IPS DF 6.9 (cell line): ENCODE data around the gene C1QTNF9.

Experiments
- DNase-seq: peaks from one replicate; pipeline ENCODE4 v3.0.0-alpha.2; 2013; ENCODE audit warnings: low read depth, low spot score
- H3K27ac ChIP-seq: one replicate; pipeline ENCODE4 v1.5.1; 2013; ENCODE audit warnings: low read length, control low read depth
- H3K27me3 ChIP-seq: 2 replicates; pipeline ENCODE4 v1.6.1; 2013; ENCODE audit warnings: mild to moderate bottlenecking, low read length; ENCODE audit not compliant: control insufficient read depth, insufficient read depth
- H3K36me3 ChIP-seq: 2 replicates; pipeline ENCODE4 v1.6.1; 2013; ENCODE audit warnings: low read length; ENCODE audit not compliant: control insufficient read depth, insufficient read depth
- H3K4me1 ChIP-seq: 2 replicates; pipeline ENCODE4 v1.6.1; 2013; ENCODE audit warnings: low read length; ENCODE audit not compliant: control insufficient read depth, insufficient read depth
- H3K4me3 ChIP-seq: 2 replicates; pipeline ENCODE4 v1.5.1; 2013; ENCODE audit warnings: mild to moderate bottlenecking, low read length
- H3K9me3 ChIP-seq: 2 replicates; pipeline ENCODE4 v1.6.1; 2013; ENCODE audit warnings: low read length, inconsistent platforms; ENCODE audit not compliant: control insufficient read depth, insufficient read depth
- WGBS: extraction: QIAGEN DNeasy Blood & Tissue Kit; methylation state at CpG from one replicate; pipeline ENCODE4 v1.1.7; 2013; ENCODE audit warnings: mixed read lengths, missing lambda C conversion rate; ENCODE audit not compliant: insufficient read length, insufficient coverage; 5-methylcytosine and 5-hydroxymethylcytosine counted together

C1QTNF9 gene

DNA sequence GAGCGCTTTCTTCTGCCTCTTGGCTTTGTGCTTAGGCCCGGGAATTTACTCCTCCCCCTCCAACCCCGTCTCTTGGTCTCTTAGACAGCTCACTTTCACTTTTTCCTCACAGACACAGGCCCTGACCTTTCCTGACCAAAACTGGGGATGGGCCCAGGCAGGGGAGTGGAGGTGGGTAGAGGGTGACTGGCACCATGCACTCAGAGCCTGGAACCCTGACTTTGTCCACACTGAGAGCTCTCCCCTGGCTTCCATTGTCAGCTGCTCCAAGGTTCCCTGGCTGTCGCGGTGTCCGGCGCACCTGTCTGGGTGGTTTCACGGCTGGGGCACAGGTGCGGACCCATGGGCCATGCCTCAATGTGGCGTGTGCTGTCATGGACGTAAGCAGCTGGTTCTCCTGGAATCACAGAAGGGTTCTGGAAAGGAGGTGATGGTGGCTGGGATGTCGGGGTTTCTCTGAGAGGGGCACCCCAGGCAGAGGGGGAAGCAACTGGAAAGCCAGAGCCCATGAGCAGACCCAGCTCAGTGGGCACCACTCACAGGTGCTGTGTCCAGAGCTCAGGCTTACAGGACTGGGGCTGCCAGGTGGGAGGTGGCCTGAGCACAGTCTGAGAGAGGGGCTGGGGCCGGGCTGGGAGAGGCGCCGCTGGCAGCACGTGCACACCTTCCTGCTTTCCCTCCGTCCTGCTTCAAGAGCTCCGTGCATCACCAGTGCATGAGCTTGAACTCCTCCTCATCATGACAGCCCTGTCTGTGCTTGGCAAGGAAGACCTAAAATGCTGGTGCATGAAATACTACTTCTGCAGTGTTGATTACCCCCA is 28.0 kb upstream of the C1QTNF9 start:
- no peaks in the 10 kb centered on the region for H3K4me1 ChIP-seq
- H3K27ac ChIP-seq: no peak overlapping the region
- no peaks in the 10 kb centered on the region for H3K27me3 ChIP-seq
- no peaks in the 10 kb centered on the region for H3K9me3 ChIP-seq
- DNase-seq: no peak
- WGBS: no CpG with 5 or more reads among the region's 18 CpGs
- H3K36me3 ChIP-seq: no peaks in the 10 kb centered on the region
- no peak overlapping the region for H3K4me3 ChIP-seq

DNA sequence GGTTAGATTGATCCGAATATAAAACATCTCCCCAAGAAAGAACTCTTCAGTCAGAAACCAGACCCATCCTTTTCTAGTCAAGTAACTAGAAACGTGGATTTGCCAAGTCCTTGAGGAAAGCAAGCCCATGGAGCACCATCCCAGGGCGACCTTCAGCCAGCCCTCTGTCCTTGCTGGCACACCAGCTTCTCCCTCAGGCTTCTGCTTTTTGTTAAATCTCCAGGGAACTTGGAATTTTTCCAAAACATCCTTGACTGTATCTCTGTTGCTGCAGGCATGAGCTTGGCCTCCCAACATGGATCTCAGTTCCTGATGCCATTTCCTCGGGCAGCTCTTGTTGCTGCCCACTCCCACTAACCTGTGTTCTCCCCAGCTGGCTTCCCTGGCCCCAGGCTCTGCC is 27.1 kb upstream of the C1QTNF9 start:
- no CpG with 5 or more reads among the region's 4 CpGs for WGBS
- no peak overlapping the region for H3K27ac ChIP-seq
- no peaks in the 10 kb centered on the region for H3K27me3 ChIP-seq
- no peaks in the 10 kb centered on the region for H3K9me3 ChIP-seq
- H3K4me3 ChIP-seq: no peak overlapping the region
- H3K4me1 ChIP-seq: no peaks in the 10 kb centered on the region
- H3K36me3 ChIP-seq: no peaks in the 10 kb centered on the region
- no peak for DNase-seq

DNA sequence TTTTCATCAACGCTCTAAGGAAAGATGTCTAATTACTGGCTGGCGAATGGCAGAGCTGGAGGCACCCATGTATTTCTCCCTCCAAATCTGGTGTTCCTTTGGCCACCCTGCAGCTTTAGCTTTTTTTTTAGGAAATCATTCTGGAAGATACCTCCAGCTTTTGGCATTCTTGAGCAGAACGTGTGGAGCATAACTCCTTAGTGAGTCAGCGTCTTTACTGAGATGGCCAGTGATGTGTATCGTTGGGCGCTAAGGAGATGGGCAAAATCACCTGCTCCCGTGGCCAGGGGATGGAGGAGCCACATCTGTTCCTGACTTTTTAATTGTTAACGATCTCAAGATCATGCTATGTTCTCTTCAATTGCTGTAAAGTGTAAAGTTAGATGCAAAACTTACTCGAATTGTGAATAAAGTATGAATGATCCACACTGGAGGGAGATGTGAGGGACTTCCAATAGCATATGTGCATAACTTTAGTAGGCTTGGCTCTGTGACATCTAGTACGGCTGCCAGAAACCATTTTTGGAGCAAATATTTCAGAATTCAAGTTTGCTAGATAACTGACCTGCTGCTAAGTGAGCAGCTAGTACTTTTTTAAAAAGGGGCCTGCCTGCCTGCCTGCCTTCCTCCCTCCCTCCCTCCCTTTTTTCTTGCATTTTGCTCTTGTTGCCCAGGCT is 24.4 kb upstream of the C1QTNF9 start:
- H3K4me1 ChIP-seq: no peaks in the 10 kb centered on the region
- no peak for DNase-seq
- WGBS: no CpG with 5 or more reads among the region's 10 CpGs
- peaks cover 3% of the 10 kb centered on the region for H3K36me3 ChIP-seq
- H3K9me3 ChIP-seq: no peaks in the 10 kb centered on the region
- H3K27ac ChIP-seq: no peak overlapping the region
- H3K27me3 ChIP-seq: no peaks in the 10 kb centered on the region
- H3K4me3 ChIP-seq: no peak overlapping the region

DNA sequence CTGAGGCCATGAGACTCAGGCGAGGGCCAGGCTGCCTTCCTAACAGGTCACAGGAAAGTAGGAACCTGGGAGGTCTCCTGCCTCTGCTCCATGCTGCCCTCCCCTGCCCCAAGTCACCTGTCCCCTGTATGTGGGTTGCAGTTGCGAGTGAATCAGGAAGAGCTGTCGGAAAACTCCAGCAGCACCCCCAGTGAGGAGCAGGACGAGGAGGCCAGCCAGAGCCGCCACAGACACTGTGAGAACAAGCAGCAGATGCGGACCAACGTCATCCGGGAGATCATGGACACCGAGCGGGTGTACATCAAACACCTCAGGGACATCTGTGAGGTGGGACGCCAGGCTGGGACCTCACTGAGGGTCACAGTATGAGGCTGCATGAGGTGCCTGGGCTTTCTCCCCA is 22.8 kb upstream of the C1QTNF9 start:
- Histone ChIP-seq H3K9me3 (no peaks in the 10 kb centered on the region), H3K27me3 (no peaks in the 10 kb centered on the region), H3K27ac (no peak overlapping the region), H3K36me3 (peaks cover 9% of the 10 kb centered on the region), H3K4me1 (no peaks in the 10 kb centered on the region), H3K4me3 (no peak overlapping the region)
- no CpG with 5 or more reads among the region's 11 CpGs for WGBS
- no peak for DNase-seq

DNA sequence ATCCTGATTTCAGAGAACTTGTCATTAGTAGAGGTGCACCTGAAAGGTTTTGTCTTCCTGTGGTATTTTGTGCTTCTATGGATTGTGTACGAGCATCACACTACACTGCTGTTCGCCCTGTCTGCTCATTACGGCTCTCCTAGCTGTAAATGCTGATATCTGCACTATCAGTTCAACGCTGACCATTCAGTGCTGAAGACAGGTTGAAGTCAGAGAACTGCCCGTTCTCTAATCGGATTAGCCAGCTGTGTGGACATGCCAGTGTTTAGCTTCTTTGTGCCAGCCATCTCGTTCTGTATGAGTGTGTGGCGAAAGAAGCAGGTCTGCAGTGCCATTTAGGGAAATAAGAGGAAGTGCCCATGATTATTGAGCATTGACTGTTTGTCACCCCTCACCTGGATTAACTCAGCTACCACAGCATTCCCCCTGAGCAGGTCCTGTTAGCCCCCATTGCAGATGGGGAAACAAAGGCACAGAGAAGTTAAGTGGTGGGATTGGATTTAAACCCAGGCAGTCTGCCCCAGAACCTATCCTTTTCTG is 21.6 kb upstream of the C1QTNF9 start:
- H3K36me3 ChIP-seq: peaks cover 14% of the 10 kb centered on the region
- no peak for DNase-seq
- no CpG with 5 or more reads among the region's 8 CpGs for WGBS

DNA sequence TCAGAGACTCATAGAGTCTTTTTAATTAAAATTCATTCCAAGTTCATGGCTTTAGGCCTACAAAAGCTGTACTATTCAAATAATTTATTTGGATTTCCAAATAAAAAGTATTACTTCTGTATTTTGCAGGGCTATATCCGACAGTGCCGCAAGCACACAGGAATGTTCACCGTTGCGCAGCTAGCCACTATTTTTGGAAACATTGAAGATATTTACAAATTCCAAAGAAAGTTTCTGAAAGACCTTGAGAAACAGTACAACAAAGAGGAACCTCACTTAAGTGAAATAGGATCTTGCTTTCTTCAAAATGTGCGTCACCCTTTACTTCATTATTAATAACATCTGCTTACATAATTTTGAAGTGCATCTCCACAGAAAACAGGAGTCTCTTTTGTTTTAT is 20.5 kb upstream of the C1QTNF9 start:
- Histone ChIP-seq H3K4me3 (no peak overlapping the region), H3K36me3 (peaks cover 14% of the 10 kb centered on the region), H3K9me3 (no peaks in the 10 kb centered on the region), H3K27ac (no peak overlapping the region), H3K27me3 (no peaks in the 10 kb centered on the region), H3K4me1 (no peaks in the 10 kb centered on the region)
- WGBS: no CpG with 5 or more reads among the region's 5 CpGs
- no peak for DNase-seq

More for the DNA sequence above, 21.6 kb upstream of the C1QTNF9 start:
- H3K4me3 ChIP-seq: no peak overlapping the region
- no peaks in the 10 kb centered on the region for H3K9me3 ChIP-seq
- no peaks in the 10 kb centered on the region for H3K4me1 ChIP-seq
- no peak overlapping the region for H3K27ac ChIP-seq
- no peaks in the 10 kb centered on the region for H3K27me3 ChIP-seq

DNA sequence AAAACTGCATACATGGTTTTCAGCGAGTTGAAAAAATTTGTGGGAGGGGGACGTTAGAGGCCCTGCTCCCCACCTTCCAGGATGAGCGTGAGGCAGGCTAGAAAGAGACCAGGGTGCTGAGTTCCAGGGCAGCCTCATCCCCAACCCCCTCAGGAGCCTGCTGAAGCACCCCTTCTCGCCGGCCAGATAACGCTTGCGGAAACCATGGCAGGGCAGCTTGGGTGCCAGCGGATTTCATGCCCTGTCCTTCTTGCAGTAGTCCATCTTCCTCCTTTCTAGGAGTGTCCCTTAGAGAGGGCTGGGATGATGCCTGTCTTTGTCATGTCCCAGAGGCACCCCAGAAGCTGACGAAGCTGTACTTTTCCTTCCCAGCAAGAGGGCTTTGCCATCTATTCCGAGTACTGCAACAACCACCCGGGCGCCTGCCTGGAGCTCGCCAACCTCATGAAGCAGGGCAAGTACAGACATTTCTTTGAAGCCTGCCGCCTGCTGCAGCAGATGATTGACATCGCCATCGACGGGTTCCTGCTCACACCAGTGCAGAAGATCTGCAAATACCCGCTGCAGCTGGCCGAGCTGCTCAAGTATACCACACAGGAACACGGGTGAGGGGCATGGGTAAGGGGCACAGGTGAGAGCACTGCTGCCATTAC is 19.0 kb upstream of the C1QTNF9 start:
- H3K27me3 ChIP-seq: no peaks in the 10 kb centered on the region
- peaks cover 14% of the 10 kb centered on the region for H3K36me3 ChIP-seq
- no peak for DNase-seq
- H3K9me3 ChIP-seq: no peaks in the 10 kb centered on the region
- no peak overlapping the region for H3K27ac ChIP-seq
- H3K4me1 ChIP-seq: no peaks in the 10 kb centered on the region
- H3K4me3 ChIP-seq: no peak overlapping the region
- no CpG with 5 or more reads among the region's 20 CpGs for WGBS

DNA sequence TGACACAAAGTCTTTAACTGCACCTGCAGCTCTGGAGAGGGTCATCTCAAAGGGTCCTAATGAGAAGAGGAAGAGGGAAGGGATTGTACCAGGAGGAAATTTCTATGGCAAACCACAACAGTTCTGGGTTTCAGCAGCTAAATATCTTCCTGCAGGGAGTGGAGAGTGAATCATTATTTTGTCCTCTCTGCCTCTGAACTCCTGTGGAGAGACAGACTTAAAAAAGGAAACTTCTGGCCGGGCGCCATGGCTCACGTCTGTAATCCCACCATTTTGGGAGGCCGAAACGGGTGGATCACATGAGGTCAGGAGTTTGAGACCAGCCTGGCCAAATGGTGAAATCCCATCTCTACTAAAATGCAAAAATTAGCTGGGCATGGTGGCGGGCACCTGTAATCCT is 16.9 kb upstream of the C1QTNF9 start:
- WGBS: no CpG with 5 or more reads among the region's 6 CpGs
- H3K4me1 ChIP-seq: no peaks in the 10 kb centered on the region
- no peaks in the 10 kb centered on the region for H3K9me3 ChIP-seq
- peaks cover 14% of the 10 kb centered on the region for H3K36me3 ChIP-seq
- H3K4me3 ChIP-seq: no peak overlapping the region
- no peak overlapping the region for H3K27ac ChIP-seq
- no peaks in the 10 kb centered on the region for H3K27me3 ChIP-seq
- DNase-seq: no peak

DNA sequence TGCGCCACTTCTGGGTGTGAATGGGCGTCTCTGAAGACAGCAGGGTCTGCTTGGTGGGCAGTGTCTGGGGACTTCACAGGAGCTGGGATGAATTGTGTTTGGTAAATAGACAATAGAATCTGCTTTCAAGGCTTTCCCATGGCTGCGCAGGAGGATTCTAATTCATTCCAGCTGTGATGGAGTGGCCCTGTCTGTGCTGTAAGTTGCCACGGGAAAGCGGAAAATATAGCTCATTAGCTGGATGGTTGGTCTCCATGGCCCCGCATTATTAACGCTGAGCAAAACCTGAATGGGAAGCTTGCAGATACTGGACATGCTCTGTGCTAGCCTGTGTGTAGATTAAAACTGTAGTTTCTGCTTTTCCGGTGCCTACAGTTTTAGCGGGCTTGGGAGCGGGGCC is 15.6 kb upstream of the C1QTNF9 start:
- peaks cover 21% of the 10 kb centered on the region for H3K36me3 ChIP-seq
- no peaks in the 10 kb centered on the region for H3K9me3 ChIP-seq
- no peak overlapping the region for H3K27ac ChIP-seq
- DNase-seq: no peak
- H3K4me3 ChIP-seq: no peak overlapping the region
- H3K27me3 ChIP-seq: no peaks in the 10 kb centered on the region
- no CpG with 5 or more reads among the region's 10 CpGs for WGBS
- no peaks in the 10 kb centered on the region for H3K4me1 ChIP-seq

DNA sequence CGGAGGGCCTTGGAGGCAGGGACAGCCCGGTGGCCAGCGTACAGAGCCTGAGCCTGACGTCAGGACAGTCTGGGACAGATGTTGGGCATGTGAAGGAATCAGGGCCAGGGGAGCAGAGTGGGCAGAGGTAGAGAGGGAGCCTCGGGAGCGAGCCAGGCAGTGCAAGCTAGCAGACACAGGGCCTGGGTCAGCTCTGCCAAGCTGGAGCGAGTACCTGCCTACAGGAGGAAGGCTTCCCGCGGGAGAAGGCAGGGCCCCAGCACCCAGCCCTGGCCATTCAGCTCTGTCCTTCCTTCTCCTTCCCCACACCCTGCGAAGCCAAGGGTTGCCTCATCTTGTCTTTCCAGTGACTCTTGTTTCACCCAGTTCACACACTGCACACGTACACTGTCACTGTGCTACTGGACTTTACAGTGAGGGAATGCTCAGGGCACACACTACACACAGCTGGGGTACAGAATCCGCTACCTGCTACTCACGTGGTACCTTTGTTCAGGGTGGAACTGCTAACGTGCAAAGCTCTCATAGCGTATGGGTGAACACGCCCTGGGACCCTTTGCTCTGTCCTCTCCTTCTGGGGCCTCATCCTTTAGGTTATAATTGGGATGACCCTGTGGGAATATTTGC is 9.8 kb upstream of the C1QTNF9 start:
- Histone ChIP-seq H3K4me1 (no peaks in the 10 kb centered on the region), H3K4me3 (no peak overlapping the region), H3K27ac (no peak overlapping the region), H3K9me3 (no peaks in the 10 kb centered on the region), H3K27me3 (no peaks in the 10 kb centered on the region), H3K36me3 (peaks cover 14% of the 10 kb centered on the region; the same call in 1 of the 2 replicates)
- WGBS: no CpG with 5 or more reads among the region's 16 CpGs
- DNase-seq: no peak
